ENCODE measurements around the gene RASSF3.

Gene RASSF3

GRCh38 chr12:64687816-64688215 lies 77.5 kb downstream of the RASSF3 start:
- TF ChIP-seq CTCF (IDR thresholded peaks at IDR 0.05): no peak

- no peak for TF ChIP-seq CTCF (IDR thresholded peaks at IDR 0.05)
Observed at GRCh38 chr12:64688219-64688618, 77.9 kb downstream of the RASSF3 start.

GRCh38 chr12:64688715-64689114 lies 78.4 kb downstream of the RASSF3 start:
- TF ChIP-seq CTCF (IDR thresholded peaks at IDR 0.05): no peak

- TF ChIP-seq CTCF (IDR thresholded peaks at IDR 0.05): no peak
Observed at GRCh38 chr12:64691227-64691794, 81.0 kb downstream of the RASSF3 start.

GRCh38 chr12:64691795-64692583 lies 81.7 kb downstream of the RASSF3 start:
- TF ChIP-seq CTCF (IDR thresholded peaks at IDR 0.05): no peak

- TF ChIP-seq CTCF (IDR thresholded peaks at IDR 0.05): no peak
Observed at GRCh38 chr12:64694130-64695040, 84.1 kb downstream of the RASSF3 start.

GRCh38 chr12:64695550-64695949 lies 85.3 kb downstream of the RASSF3 start:
- no peak for TF ChIP-seq CTCF (IDR thresholded peaks at IDR 0.05)
